ENCODE measurements around the gene IP6K1.

DNA sequence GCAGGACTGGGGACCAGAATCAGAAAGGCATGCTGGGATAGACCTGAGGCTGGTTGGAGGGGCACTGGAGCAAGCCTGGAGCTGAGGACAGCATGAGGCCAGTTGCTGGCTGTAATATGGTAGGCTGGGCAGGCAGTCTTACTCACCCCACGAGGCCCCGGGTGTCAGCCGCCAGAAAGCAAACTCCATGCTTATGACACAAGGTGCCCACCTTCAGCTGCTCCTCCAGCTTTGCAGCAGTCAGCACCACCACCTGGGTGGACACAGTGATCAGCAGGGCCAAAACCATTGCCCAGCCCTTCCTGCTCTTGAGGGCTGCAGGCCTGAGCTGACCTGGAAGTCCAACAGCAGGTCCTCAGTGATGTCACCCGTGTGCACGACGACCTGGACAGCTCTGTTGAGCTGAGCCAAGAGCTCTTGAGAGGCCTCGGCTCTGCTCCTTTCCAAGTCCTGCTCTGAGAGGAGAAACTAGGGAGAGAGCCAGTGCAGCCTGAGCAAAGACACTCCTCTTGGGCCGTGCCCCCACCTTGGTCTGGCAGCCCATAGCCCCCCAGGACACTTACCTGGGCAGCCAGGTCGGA lies 26.7 kb upstream of the IP6K1 start:
- TF ChIP-seq, protein P1, sequence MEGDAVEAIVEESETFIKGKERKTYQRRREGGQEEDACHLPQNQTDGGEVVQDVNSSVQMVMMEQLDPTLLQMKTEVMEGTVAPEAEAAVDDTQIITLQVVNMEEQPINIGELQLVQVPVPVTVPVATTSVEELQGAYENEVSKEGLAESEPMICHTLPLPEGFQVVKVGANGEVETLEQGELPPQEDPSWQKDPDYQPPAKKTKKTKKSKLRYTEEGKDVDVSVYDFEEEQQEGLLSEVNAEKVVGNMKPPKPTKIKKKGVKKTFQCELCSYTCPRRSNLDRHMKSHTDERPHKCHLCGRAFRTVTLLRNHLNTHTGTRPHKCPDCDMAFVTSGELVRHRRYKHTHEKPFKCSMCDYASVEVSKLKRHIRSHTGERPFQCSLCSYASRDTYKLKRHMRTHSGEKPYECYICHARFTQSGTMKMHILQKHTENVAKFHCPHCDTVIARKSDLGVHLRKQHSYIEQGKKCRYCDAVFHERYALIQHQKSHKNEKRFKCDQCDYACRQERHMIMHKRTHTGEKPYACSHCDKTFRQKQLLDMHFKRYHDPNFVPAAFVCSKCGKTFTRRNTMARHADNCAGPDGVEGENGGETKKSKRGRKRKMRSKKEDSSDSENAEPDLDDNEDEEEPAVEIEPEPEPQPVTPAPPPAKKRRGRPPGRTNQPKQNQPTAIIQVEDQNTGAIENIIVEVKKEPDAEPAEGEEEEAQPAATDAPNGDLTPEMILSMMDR (IDR thresholded peaks at IDR 0.05), result no peak
- no peak for TF ChIP-seq EP300 (IDR thresholded peaks at IDR 0.05)
